Keratinocyte (primary cell): ENCODE results near the gene B4GALNT2. TPM values are rescaled to one million over a fixed set of nuclear protein-coding genes. Genes with fewer than 3 reads are reported as not detected.

Experiments used
- DNase-seq: peaks from one replicate; pipeline ENCODE4 v3.0.0-alpha.2; 2011; ENCODE audit warnings: low read depth, missing footprints, low spot score
- FAIRE-seq: peaks from 2 replicates; lab custom pipeline; 2011; peaks lifted over from hg19 to GRCh38; lab: Jason Lieb, UNC
- H2AFZ ChIP-seq: 2 replicates; pipeline ENCODE4 v1.6.0; 2012; ENCODE audit warnings: low read length, control low read depth, inconsistent platforms; ENCODE audit not compliant: control insufficient read depth
- H3K27ac ChIP-seq: 2 replicates; pipeline ENCODE4 v1.5.1; 2011; ENCODE audit warnings: low read length; ENCODE audit not compliant: control insufficient read depth, insufficient read depth
- H3K27me3 ChIP-seq: 3 replicates; pipeline ENCODE4 v1.6.0; 2011; ENCODE audit warnings: low read length; ENCODE audit not compliant: control insufficient read depth, insufficient read depth; ENCODE audit errors: extremely low read depth
- H3K36me3 ChIP-seq, 2 experiments: 2 replicates in 1 of 2; 3 replicates in 1 of 2; pipeline ENCODE4 v1.5.1; 2011; ENCODE audit warnings: low read length in 2 of 2, mild to moderate bottlenecking in 1 of 2; ENCODE audit not compliant: control insufficient read depth in 2 of 2, insufficient read depth in 2 of 2; ENCODE audit errors: extremely low read depth in 1 of 2
- H3K4me1 ChIP-seq: 3 replicates; pipeline ENCODE4 v1.5.1; 2011; ENCODE audit warnings: low read length; ENCODE audit not compliant: control insufficient read depth, insufficient read depth; ENCODE audit errors: extremely low read depth
- H3K4me2 ChIP-seq: 3 replicates; pipeline ENCODE4 v1.6.0; 2011; ENCODE audit warnings: low read depth, low read length; ENCODE audit not compliant: control insufficient read depth, insufficient read depth; ENCODE audit errors: extremely low read depth
- H3K4me3 ChIP-seq, 3 experiments: fragments of 200-600 bp in 1 of 3; sonication (generic) in 1 of 3; 2 replicates in 2 of 3; 3 replicates in 1 of 3; pipeline ENCODE4 v1.5.1; 2011 to 2016; ENCODE audit warnings: low read length in 3 of 3, mild to moderate bottlenecking in 3 of 3, control low read depth in 2 of 3, inconsistent platforms in 1 of 3, low read depth in 1 of 3, mixed read lengths in 1 of 3, mixed run types in 1 of 3, moderate library complexity in 1 of 3; ENCODE audit not compliant: control insufficient read depth in 2 of 3, insufficient read depth in 2 of 3; ENCODE audit errors: extremely low read depth in 1 of 3
- H3K79me2 ChIP-seq: 2 replicates; pipeline ENCODE4 v1.6.0; 2012; ENCODE audit warnings: low read length; ENCODE audit not compliant: control insufficient read depth, insufficient read depth
- H3K9ac ChIP-seq: 3 replicates; pipeline ENCODE4 v1.6.0; 2011; ENCODE audit warnings: low read length; ENCODE audit not compliant: control insufficient read depth, insufficient read depth; ENCODE audit errors: extremely low read depth
- H3K9me1 ChIP-seq: 3 replicates; pipeline ENCODE4 v1.6.0; 2011; ENCODE audit warnings: low read length; ENCODE audit not compliant: control insufficient read depth, insufficient read depth; ENCODE audit errors: extremely low read depth
- H3K9me3 ChIP-seq: 2 replicates; pipeline ENCODE4 v1.5.1; 2012; ENCODE audit warnings: low read depth, low read length; ENCODE audit not compliant: control insufficient read depth
- H4K20me1 ChIP-seq: 3 replicates; pipeline ENCODE4 v1.6.0; 2011; ENCODE audit warnings: low read length; ENCODE audit not compliant: control insufficient read depth, insufficient read depth; ENCODE audit errors: extremely low read depth
- CTCF ChIP-seq, 3 experiments: IDR thresholded peaks in 1 of 3; conservative IDR thresholded peaks in 1 of 3; optimal IDR thresholded peaks in 1 of 3; 2 replicates in 2 of 3; 3 replicates in 1 of 3; pipeline versions ENCODE3 to v1.5.1; 2011; ENCODE audit warnings: low read length in 3 of 3, mild to moderate bottlenecking in 3 of 3, moderate library complexity in 2 of 3, control low read depth in 1 of 3, inconsistent platforms in 1 of 3; ENCODE audit not compliant: insufficient read depth in 2 of 3; ENCODE audit errors: extremely low read depth in 1 of 3
- EZH2 ChIP-seq: IDR thresholded peaks from one replicate; pipeline ENCODE4 v1.6.1; 2012; ENCODE audit warnings: inconsistent platforms, mild to moderate bottlenecking, low read length, moderate library complexity
- dilution Hi-C: fragments of 300-500 bp; cut with MboI; formaldehyde crosslinking; loops from one replicate; pipeline ENCODE4 v1.7.0; 2020; ENCODE audit warnings: low sequenced_read_pairs; ENCODE audit not compliant: extremely low pct_ligation_motif_present
- polyA plus RNA-seq, 5 experiments: library from polyadenylated mRNA; depleted of rRNA in 3 of 5; stranded (reverse) in 3 of 5; stranded (forward) in 1 of 5; unstranded in 1 of 5; fragments of >200 nt; gene quantifications; 1 replicate in 1 of 5; 2 replicates in 3 of 5; 3 replicates in 1 of 5; pipeline versions ENCODE4 v1.2.1 to v1.2.3, GENCODE V29; 2011 to 2012; ENCODE audit warnings: missing spikeins in 2 of 5, low read depth in 1 of 5, low replicate concordance in 1 of 5

Gene B4GALNT2
- polyA plus RNA-seq, 1 donor (not counting 4 experiments of a cell fraction or from before 2014, with no cell fraction given) = 0.01 TPM

GRCh38 chr17:49130891-49131290 lies 1.7 kb upstream of the B4GALNT2 start:
- DNase-seq (no peak), FAIRE-seq (peak; percentile 58)
- Histone ChIP-seq H3K4me2 (no peak overlapping the region), H3K36me3 (no peaks in the 10 kb centered on the region), H3K9me3 (no peaks in the 10 kb centered on the region), H2AFZ (no peak overlapping the region), H3K4me1 (peaks cover 16% of the 10 kb centered on the region), H3K9ac (no peak overlapping the region), H3K9me1 (no peaks in the 10 kb centered on the region), H3K27ac (no peak overlapping the region), H3K4me3 (no peak overlapping the region), H3K27me3 (peaks cover 9% of the 10 kb centered on the region), H4K20me1 (no peaks in the 10 kb centered on the region), H3K79me2 (no peaks in the 10 kb centered on the region)
- dilution Hi-C loops = no loop called here
- TF ChIP-seq CTCF (optimal IDR thresholded peaks at IDR 0.05 in 1 of 3, IDR thresholded peaks at IDR 0.05 in 1 of 3, conservative IDR thresholded peaks at IDR 0.05 in 1 of 3; ENCODE audit: extremely low read depth in 1 of 3, insufficient read depth in 2 of 3, low read length in 3 of 3) (no peak), EZH2 (no peak)

- H3K4me2 ChIP-seq = peak overlapping the region; percentile 82
- no peaks in the 10 kb centered on the region for H3K9me1 ChIP-seq
- no peak for FAIRE-seq
- no peaks in the 10 kb centered on the region for H4K20me1 ChIP-seq
- peak overlapping the region; percentile 73 for H2AFZ ChIP-seq
- no peaks in the 10 kb centered on the region for H3K9me3 ChIP-seq
- H3K27ac ChIP-seq = no peak overlapping the region
- peak overlapping the region; percentile 33 to 59 (median 51) for H3K4me3 ChIP-seq
- H3K79me2 ChIP-seq = no peaks in the 10 kb centered on the region
- dilution Hi-C loops = no loop called here
- H3K27me3 ChIP-seq = peaks cover 9% of the 10 kb centered on the region
- peaks cover 6% of the 10 kb centered on the region for H3K4me1 ChIP-seq
- DNase-seq = no peak
- H3K36me3 ChIP-seq = no peaks in the 10 kb centered on the region
- TF ChIP-seq EZH2 (no peak), CTCF (optimal IDR thresholded peaks at IDR 0.05 in 1 of 3, IDR thresholded peaks at IDR 0.05 in 1 of 3, conservative IDR thresholded peaks at IDR 0.05 in 1 of 3; ENCODE audit: extremely low read depth in 1 of 3, insufficient read depth in 2 of 3, low read length in 3 of 3) (no peak)
- peak overlapping the region; percentile 41 for H3K9ac ChIP-seq
These were observed 261 bp upstream of the B4GALNT2 start for GRCh38 chr17:49132317-49132698.
